ENCODE results near the gene THAP7. TPM values are rescaled to one million over a fixed set of nuclear protein-coding genes. Genes with fewer than 3 reads are reported as not detected.

The THAP7 gene
- total RNA-seq, 1 experiment from 2014 or later, result 27.7 TPM

DNA sequence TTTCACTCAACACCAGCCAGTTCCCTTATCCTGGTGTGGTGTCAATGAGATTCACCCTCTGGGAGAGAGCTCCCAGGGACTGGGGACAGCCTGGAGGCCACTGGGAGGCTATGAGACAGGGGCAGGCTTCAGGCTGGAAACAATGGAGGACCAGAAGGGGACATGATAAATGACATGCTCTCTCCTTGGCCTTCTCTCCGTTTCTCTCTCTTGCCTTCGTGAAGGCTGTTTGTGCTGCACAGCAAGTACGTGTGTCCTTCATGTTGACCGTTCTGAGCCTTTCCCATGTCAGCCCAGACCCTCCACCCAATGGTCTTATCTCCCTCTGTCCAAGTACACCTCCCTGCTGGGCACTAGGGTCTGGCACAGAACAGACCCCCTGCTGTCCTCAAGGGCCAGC is 21.4 kb downstream of the THAP7 start (continued):
- TF ChIP-seq, protein P1, sequence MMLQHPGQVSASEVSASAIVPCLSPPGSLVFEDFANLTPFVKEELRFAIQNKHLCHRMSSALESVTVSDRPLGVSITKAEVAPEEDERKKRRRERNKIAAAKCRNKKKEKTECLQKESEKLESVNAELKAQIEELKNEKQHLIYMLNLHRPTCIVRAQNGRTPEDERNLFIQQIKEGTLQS (IDR thresholded peaks at IDR 0.05), result no peak
- TF ChIP-seq JUND (IDR thresholded peaks at IDR 0.05) (no peak), CBX3 (IDR thresholded peaks at IDR 0.05; ENCODE audit: low read depth) (no peak), YY1 (IDR thresholded peaks at IDR 0.05; ENCODE audit: extremely low read depth, insufficient replicate concordance, low read depth, low read length) (no peak)
- TF ChIP-seq, protein P2, sequence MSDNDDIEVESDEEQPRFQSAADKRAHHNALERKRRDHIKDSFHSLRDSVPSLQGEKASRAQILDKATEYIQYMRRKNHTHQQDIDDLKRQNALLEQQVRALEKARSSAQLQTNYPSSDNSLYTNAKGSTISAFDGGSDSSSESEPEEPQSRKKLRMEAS (IDR thresholded peaks at IDR 0.05), result no peak

DNA sequence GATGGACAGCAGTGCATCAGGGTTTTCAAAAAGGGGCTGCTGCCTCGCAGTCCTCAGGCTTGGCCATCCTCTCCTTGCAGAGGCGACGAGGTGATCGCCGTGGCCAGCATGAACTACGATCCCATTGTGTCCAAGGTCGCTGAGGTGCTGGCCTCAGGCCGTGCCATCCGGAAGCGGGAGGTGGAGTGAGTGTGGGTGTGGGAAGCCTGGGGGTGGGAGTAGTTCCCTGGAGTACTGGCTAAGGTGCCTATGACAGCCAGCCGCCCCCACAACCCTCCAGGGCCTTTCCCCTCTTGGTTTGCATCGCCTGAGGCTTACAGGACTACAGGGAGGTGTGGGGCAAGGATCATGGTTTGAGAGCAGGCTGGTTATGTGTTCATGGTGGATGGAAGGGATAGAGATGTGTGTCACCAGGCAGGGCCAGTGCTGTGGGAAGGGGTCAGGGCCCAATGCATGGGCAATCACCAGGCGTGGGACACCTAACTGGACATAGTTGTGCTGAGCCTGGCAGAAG is 21.9 kb downstream of the THAP7 start:
- H3K27me3 ChIP-seq (ENCODE audit: insufficient read depth, low read length), result no peaks in the 10 kb centered on the region
- no peak overlapping the region; the same call in 1 of the 2 replicates for H3K27ac ChIP-seq (ENCODE audit: low read depth, low read length)
- ATAC-seq (no peak), DNase-seq (ENCODE audit: low read depth, low spot score) (no peak)
- H3K9me3 ChIP-seq (ENCODE audit: control insufficient read depth in 1 of 2, insufficient read depth in 1 of 2, low read depth in 1 of 2, low read length in 2 of 2), result peaks cover 4 to 10% of the 10 kb centered on the region in 2 experiments; a peak in 1 of 4 replicates
- H3K36me3 ChIP-seq (ENCODE audit: control insufficient read depth in 1 of 2, insufficient read depth in 2 of 2, low read length in 2 of 2), result no peaks in the 10 kb centered on the region; a peak in 1 of 4 replicates
- intact Hi-C loops (cut with micrococcal nuclease), result loop anchor here (5.0 kb wide), 1 partner anchor 178 kb away; no protein-coding TSS in a partner anchor
- H2AFZ ChIP-seq (ENCODE audit: low read depth, low read length, poor library complexity, severe bottlenecking), result no peak overlapping the region
- POLR2A ChIA-PET, result no interaction called here
- peaks cover 24% of the 10 kb centered on the region for H3K79me2 ChIP-seq (ENCODE audit: insufficient read depth, low read length)
- CTCF ChIA-PET, result no interaction called here
- H3K4me1 ChIP-seq (ENCODE audit: control insufficient read depth in 1 of 2, insufficient read depth in 2 of 2, low read length in 2 of 2), result peaks cover 6 to 18% of the 10 kb centered on the region in 2 experiments; a peak in 2 of 4 replicates
- no peaks in the 10 kb centered on the region for H3K9me2 ChIP-seq (ENCODE audit: insufficient read depth)
- RAD21 ChIA-PET (ENCODE audit: low non-redundant PET in 1 of 2, low total read pairs in 2 of 2, uncharacterized antibody in 2 of 2, unreplicated experiment in 2 of 2), result no interaction called here
- no TSS peak for BruUV-seq (replicated peaks)
- H4K20me1 ChIP-seq (ENCODE audit: insufficient read depth), result no peaks in the 10 kb centered on the region
- H3K4me2 ChIP-seq (ENCODE audit: low read length), result no peak overlapping the region
- no peak overlapping the region for H3K9ac ChIP-seq (ENCODE audit: low read length)
- no peak for TF ChIP-seq ELF1 (IDR thresholded peaks at IDR 0.05; ENCODE audit: borderline replicate concordance, low read depth)
- TF ChIP-seq, protein P2 (IDR thresholded peaks at IDR 0.05), result no peak
- TF ChIP-seq, protein P3, sequence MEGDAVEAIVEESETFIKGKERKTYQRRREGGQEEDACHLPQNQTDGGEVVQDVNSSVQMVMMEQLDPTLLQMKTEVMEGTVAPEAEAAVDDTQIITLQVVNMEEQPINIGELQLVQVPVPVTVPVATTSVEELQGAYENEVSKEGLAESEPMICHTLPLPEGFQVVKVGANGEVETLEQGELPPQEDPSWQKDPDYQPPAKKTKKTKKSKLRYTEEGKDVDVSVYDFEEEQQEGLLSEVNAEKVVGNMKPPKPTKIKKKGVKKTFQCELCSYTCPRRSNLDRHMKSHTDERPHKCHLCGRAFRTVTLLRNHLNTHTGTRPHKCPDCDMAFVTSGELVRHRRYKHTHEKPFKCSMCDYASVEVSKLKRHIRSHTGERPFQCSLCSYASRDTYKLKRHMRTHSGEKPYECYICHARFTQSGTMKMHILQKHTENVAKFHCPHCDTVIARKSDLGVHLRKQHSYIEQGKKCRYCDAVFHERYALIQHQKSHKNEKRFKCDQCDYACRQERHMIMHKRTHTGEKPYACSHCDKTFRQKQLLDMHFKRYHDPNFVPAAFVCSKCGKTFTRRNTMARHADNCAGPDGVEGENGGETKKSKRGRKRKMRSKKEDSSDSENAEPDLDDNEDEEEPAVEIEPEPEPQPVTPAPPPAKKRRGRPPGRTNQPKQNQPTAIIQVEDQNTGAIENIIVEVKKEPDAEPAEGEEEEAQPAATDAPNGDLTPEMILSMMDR (IDR thresholded peaks at IDR 0.05 in 2 of 3, conservative IDR thresholded peaks at IDR 0.05 in 1 of 3; ENCODE audit: borderline replicate concordance in 1 of 3, insufficient read depth in 1 of 3, low read depth in 2 of 3, low read length in 2 of 3), result no peak
- no peak for TF ChIP-seq TCF7L2 (IDR thresholded peaks at IDR 0.05; ENCODE audit: borderline replicate concordance, extremely low read depth, insufficient read depth, insufficient read length)
- TF ChIP-seq, protein P4, sequence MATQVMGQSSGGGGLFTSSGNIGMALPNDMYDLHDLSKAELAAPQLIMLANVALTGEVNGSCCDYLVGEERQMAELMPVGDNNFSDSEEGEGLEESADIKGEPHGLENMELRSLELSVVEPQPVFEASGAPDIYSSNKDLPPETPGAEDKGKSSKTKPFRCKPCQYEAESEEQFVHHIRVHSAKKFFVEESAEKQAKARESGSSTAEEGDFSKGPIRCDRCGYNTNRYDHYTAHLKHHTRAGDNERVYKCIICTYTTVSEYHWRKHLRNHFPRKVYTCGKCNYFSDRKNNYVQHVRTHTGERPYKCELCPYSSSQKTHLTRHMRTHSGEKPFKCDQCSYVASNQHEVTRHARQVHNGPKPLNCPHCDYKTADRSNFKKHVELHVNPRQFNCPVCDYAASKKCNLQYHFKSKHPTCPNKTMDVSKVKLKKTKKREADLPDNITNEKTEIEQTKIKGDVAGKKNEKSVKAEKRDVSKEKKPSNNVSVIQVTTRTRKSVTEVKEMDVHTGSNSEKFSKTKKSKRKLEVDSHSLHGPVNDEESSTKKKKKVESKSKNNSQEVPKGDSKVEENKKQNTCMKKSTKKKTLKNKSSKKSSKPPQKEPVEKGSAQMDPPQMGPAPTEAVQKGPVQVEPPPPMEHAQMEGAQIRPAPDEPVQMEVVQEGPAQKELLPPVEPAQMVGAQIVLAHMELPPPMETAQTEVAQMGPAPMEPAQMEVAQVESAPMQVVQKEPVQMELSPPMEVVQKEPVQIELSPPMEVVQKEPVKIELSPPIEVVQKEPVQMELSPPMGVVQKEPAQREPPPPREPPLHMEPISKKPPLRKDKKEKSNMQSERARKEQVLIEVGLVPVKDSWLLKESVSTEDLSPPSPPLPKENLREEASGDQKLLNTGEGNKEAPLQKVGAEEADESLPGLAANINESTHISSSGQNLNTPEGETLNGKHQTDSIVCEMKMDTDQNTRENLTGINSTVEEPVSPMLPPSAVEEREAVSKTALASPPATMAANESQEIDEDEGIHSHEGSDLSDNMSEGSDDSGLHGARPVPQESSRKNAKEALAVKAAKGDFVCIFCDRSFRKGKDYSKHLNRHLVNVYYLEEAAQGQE (IDR thresholded peaks at IDR 0.05; ENCODE audit: low read depth), result no peak
- no peak overlapping the region for H3K4me3 ChIP-seq (replicated peaks in 1 of 2; ENCODE audit: low read depth in 1 of 2, low read length in 2 of 2)

Data from HCT116 (cell line).